ENCODE results near the gene LAMA3. TPM values are rescaled to one million over a fixed set of nuclear protein-coding genes. Genes with fewer than 3 reads are reported as not detected.

The LAMA3 gene
- total RNA-seq, 8 experiments from 2014 or later: 0.22 to 20.5 (median 1.9) TPM

DNA sequence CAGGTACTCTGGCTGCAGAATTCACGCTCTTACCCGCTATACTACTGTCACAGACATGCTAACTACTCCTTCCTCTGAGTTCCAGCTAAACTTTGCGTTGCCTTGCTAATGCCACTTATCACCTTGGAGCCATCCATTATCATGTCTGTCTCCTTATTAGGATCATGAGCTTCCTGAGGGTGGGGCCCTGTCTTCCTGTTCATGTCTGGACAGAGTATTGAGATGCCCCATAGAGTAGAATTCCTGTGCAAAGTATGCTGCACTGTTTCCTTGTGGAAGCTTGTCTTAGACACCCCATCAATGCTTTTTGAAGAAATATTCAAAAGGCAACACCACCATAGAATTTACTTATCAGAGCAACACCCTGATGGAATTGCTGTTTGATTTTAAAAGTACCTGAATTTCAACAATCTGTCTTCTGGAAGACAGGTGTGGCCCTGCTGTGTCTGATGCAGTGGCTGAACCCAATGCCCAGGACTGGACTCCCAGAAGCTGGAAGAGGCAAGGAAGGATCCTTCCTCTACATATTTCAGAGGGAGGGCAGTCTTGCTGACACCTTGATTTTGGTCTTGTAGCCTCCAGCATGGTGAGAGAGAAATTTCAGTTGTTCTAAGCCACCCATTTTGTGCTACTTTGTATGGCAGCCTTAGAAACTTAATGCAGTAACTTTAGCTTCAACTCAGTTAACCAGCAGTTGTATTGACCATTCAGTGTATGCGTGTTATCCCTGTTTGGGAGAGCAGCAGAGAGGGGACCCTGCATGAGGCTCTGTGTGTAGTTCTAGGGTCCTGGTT, 5.6 kb downstream of the LAMA3 start:
- in situ Hi-C loops (cut with MboI; ENCODE audit: low pct_unique_long_range_greater_than_20kb in 2 of 9, low sequenced_read_pairs in 9 of 9, unreplicated experiment in 9 of 9): loop anchor here in 2 of 9 experiments (10.0 to 25.0 kb wide), 2 partner anchors 80 to 183 kb away; partner anchors contain the start of gene RMC1 (in 1 of the 2)

DNA sequence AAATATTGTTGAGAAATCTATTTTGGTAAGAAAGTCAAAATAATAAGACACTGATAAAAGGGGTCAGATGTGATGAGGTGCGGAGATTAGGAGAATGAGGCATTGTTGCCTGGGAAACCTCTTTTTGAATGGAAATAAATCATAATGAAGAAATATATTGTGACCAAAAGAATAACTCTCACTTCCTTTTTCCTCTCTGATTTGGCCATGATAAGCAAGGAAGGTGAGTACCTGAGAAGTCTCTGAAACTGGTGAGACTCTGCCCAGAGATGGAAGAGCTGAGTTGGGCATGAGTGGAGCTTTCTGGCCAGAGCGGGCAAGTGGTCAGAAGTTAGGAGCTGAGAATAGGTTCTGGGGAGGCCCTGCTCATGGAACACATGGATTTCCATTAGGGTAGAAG, 11.8 kb downstream of the LAMA3 start:
- in situ Hi-C loops (cut with MboI; ENCODE audit: low pct_unique_long_range_greater_than_20kb in 2 of 9, low sequenced_read_pairs in 9 of 9, unreplicated experiment in 9 of 9): loop anchor here in 2 of 9 experiments (25.0 kb wide), 1 partner anchor 111 kb away; no protein-coding TSS in a partner anchor
- Histone ChIP-seq H3K4me3 (no peak overlapping the region), H3K27ac (no peak overlapping the region), H3K4me1 (replicated peaks in 1 of 2) (no peaks in the 10 kb centered on the region)
- 60 to 100% (median 92%) methylated on average over 1 to 2 of the region's 2 CpGs; no CpG with 5 or more reads in 2 of the 10 experiments for WGBS, 10 experiments
- ATAC-seq (replicated peaks in 6 of 8): no peak

More for the DNA sequence above, 5.6 kb downstream of the LAMA3 start:
- H3K4me3 ChIP-seq: no peak overlapping the region
- H3K4me1 ChIP-seq (replicated peaks in 1 of 2): no peaks in the 10 kb centered on the region
- peak in 2 of 8 experiments; percentile 10 to 11 for ATAC-seq (replicated peaks in 6 of 8)
- H3K27ac ChIP-seq: no peak overlapping the region
- WGBS, 10 experiments: 35 to 100% (median 93%) methylated on average over 1 to 4 of the region's 4 CpGs; no CpG with 5 or more reads in 3 of the 10 experiments

DNA sequence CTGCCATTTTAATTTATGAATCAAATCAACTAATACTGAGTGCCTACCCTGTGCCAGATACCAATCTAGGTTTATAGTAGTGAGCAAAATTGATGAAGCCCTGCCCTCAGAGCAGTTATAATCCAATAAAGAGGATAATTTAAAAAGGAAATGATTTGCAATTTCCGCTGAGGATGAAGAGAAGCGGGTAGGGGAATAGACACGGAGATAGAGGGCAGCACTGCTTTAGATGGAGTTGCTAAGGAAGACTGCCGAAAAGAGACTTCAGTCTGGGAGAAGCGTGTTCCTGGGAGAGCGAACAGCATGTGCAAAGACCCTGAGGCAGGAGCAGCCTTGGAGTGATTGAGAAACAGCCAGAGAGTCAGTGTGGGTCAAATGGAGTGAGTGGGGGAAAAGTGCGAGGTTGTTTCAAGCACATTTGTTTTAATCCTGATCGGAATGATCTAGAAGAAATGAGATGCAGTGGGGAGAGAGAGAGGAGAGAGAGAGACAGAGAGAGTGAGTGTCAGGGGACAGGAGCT, 12.4 kb downstream of the LAMA3 start:
- 50 to 96% (median 85%) methylated on average over 1 to 8 of the region's 8 CpGs; no CpG with 5 or more reads in 1 of the 10 experiments for WGBS, 10 experiments
- in situ Hi-C loops (cut with MboI; ENCODE audit: low pct_unique_long_range_greater_than_20kb in 2 of 9, low sequenced_read_pairs in 9 of 9, unreplicated experiment in 9 of 9): loop anchor here in 2 of 9 experiments (25.0 kb wide), 1 partner anchor 111 kb away; no protein-coding TSS in a partner anchor

DNA sequence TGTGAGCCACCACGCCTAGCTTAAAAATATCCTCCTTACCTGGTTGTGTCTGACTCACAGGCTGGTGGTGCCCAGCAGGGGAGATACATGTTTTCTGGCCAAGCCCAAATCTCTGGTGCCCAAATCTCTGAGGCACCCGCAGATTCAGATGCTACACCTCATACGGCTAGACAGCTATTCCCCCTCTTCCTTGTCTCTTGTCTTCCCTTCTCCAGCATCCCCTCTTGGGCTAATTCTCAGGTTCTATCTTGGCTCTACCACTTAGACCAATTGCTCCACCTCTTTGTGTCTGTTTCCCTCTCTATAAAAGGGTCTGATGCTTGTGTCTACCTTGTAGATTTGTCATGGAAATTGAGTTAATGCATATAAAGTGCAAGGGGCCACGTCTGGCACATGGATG, 13.4 kb downstream of the LAMA3 start:
- 33 to 100% (median 82%) methylated on average over 1 to 4 of the region's 4 CpGs; no CpG with 5 or more reads in 3 of the 10 experiments for WGBS, 10 experiments
- no peak for ATAC-seq (replicated peaks in 6 of 8)
- H3K4me1 ChIP-seq (replicated peaks in 1 of 2): no peaks in the 10 kb centered on the region
- in situ Hi-C loops (cut with MboI; ENCODE audit: low pct_unique_long_range_greater_than_20kb in 2 of 9, low sequenced_read_pairs in 9 of 9, unreplicated experiment in 9 of 9): loop anchor here in 2 of 9 experiments (25.0 kb wide), 1 partner anchor 110 kb away; no protein-coding TSS in a partner anchor
- H3K27ac ChIP-seq: no peak overlapping the region
- H3K4me3 ChIP-seq: no peak overlapping the region

More for the DNA sequence above, 12.4 kb downstream of the LAMA3 start:
- H3K27ac ChIP-seq: no peak overlapping the region
- H3K4me1 ChIP-seq (replicated peaks in 1 of 2): no peaks in the 10 kb centered on the region
- H3K4me3 ChIP-seq: no peak overlapping the region
- no peak for ATAC-seq (replicated peaks in 6 of 8)

DNA sequence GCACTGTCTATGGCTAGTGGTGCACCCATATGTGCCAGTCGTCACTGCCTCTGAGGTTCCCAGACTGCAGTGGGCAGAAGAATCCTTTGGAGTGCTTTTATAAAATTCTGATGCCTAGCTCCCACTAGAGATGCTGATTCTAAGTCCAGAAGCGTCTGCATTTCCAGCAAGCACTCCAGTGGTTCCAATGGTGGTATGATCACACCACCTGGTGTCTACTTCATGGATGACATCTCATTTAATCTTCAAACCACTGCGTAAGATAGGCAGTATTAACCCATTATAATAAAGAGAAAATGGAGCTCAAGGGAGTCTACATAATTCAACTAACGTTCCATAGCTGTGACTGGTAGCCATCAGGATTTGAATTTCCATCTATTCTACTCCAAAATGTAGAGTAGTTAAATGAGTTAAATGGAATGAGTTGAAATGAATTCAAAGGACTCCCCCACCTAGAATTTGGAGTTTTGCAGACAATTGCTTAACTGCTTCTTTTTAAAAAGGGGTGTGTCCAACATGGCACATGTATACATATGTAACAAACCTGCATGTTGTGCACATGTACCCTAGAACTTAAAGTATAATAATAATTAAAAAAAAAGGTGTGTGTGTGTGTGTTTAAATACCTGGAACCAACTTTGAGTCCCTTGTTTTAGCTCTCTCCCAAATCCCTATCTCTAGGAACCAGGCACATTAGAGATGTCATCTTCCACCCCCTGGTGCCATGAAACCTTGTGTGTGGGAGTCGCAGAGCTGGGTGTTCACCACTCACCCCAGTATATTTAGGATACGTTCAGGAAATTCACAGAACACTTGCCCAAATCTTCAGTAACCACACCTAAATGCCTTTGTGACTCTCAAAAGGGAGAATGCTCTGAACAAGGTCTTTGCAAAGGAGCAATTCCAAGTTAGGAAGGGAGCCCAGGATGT, 14.1 kb downstream of the LAMA3 start:
- peak in 5 of 8 experiments; percentile 37 to 99 (median 95) for ATAC-seq (replicated peaks in 6 of 8)
- Histone ChIP-seq H3K27ac (no peak overlapping the region), H3K4me3 (no peak overlapping the region), H3K4me1 (replicated peaks in 1 of 2) (no peaks in the 10 kb centered on the region)
- WGBS, 10 experiments: 0 to 100% (median 57%) methylated on average over 1 to 5 of the region's 6 CpGs; no CpG with 5 or more reads in 2 of the 10 experiments
- in situ Hi-C loops (cut with MboI; ENCODE audit: low pct_unique_long_range_greater_than_20kb in 2 of 9, low sequenced_read_pairs in 9 of 9, unreplicated experiment in 9 of 9): loop anchor here in 2 of 9 experiments (25.0 kb wide), 1 partner anchor 109 kb away; no protein-coding TSS in a partner anchor

DNA sequence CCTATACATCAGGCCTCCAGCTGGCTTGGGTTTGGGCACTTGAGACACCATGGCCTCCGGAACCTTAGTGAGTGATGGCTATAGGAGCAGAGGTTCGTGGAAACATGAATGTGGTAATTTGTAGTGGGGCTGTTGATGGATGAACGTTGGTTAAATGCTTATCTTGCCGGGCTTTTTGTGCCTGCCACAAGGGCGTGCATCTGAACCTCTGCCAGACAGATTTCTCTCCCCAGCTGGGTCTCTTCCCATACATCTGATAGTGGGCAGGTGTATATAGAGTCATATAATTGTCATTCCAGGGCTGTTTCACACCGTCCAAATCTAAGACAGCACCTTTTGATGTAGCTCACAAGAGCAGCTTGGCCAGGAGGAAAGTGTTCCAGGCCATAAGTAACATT, 14.7 kb downstream of the LAMA3 start:
- Histone ChIP-seq H3K27ac (no peak overlapping the region), H3K4me3 (no peak overlapping the region), H3K4me1 (replicated peaks in 1 of 2) (no peaks in the 10 kb centered on the region)
- in situ Hi-C loops (cut with MboI; ENCODE audit: low pct_unique_long_range_greater_than_20kb in 2 of 9, low sequenced_read_pairs in 9 of 9, unreplicated experiment in 9 of 9): loop anchor here in 2 of 9 experiments (25.0 kb wide), 1 partner anchor 108 kb away; no protein-coding TSS in a partner anchor
- ATAC-seq (replicated peaks in 6 of 8): no peak
- 20 to 100% (median 73%) methylated on average over 1 to 6 of the region's 6 CpGs; no CpG with 5 or more reads in 2 of the 10 experiments for WGBS, 10 experiments

DNA sequence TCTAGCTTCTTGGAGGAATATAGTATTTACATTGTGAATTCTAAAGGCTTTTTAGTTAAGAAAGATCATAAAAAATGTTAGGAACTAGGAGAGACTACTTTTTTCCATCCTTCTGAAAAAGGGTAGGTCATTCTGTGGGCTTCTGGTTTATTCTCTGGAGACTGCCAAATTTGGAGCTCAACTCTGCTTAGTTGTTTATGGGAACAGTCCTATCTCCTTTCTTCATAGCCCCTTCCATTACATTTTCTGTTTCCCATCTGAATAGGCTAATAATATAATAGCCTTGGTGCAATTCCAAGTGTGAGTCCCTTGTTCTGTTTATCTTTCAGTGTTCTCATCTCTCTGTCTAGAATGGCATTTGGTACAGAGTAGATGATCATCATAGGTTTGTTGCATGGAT, 15.6 kb downstream of the LAMA3 start:
- Histone ChIP-seq H3K27ac (no peak overlapping the region), H3K4me1 (replicated peaks in 1 of 2) (no peaks in the 10 kb centered on the region), H3K4me3 (no peak overlapping the region)
- ATAC-seq (replicated peaks in 6 of 8): no peak
- in situ Hi-C loops (cut with MboI; ENCODE audit: low pct_unique_long_range_greater_than_20kb in 2 of 9, low sequenced_read_pairs in 9 of 9, unreplicated experiment in 9 of 9): loop anchor here in 2 of 9 experiments (25.0 kb wide), 1 partner anchor 107 kb away; no protein-coding TSS in a partner anchor

DNA sequence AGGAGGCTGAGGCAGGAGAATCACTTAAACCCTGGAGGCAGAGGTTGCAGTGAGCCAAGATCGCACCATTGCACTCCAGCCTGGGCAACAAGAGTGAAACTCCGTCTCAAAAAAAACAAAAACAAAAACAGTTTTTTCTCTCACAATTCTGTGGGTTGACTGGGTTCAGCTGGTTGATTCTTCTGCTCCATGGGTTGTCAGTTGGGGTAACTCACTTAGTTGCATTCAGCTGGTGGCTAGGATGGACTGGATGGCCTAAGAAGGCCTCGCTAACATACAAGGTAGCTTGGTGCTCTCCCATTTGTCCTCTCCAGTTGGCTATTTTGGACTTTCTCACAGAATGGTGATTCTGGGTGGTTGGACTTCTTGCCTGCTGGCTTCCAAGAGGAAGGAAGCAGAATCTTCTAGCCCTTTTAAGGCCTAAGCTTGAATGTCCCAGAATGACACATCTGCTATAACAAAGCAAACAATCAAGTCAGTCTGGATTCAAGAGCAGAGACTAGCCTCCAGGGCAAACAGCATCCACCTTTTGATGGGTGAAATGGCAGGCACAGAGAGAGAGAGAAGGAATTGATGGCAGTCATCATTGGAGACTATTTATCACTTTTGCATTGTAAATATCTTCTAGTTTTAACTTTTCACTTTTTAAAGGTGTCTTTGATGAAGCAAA, 17.9 kb downstream of the LAMA3 start:
- 80 to 100% (median 83%) methylated on average over 1 of the region's 3 CpGs; no CpG with 5 or more reads in 7 of the 10 experiments for WGBS, 10 experiments
- in situ Hi-C loops (cut with MboI; ENCODE audit: low pct_unique_long_range_greater_than_20kb in 2 of 9, low sequenced_read_pairs in 9 of 9, unreplicated experiment in 9 of 9): loop anchor here in 2 of 9 experiments (25.0 kb wide), 1 partner anchor 105 kb away; no protein-coding TSS in a partner anchor
- no peak for ATAC-seq (replicated peaks in 6 of 8)
- no peak overlapping the region for H3K4me3 ChIP-seq
- H3K27ac ChIP-seq: no peak overlapping the region
- H3K4me1 ChIP-seq (replicated peaks in 1 of 2): no peaks in the 10 kb centered on the region

DNA sequence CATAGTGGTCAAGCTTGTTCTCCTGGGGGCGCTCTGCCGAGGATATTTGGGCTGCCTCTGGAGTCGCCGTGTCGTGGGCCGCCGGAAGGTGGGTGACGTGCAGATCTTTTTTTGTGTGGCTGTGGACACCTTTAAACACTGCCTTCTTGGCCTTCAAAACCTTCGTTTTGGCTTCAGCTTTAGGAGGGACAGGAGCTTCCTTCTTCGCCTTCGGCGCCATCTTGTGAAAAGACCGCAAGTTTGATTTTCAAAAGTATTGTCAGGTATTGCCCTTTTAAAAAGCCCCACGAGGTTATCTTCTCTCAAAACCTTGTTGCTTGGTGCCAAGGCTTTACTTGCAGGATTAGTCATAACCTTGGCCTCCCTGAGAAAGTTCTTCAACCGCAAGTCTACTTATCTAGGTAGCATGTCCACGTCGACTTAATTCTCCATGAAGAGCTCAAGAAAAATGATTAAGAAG, 20.8 kb downstream of the LAMA3 start:
- H3K4me3 ChIP-seq: no peak overlapping the region
- ATAC-seq (replicated peaks in 6 of 8): no peak
- no peak overlapping the region for H3K27ac ChIP-seq
- in situ Hi-C loops (cut with MboI; ENCODE audit: low pct_unique_long_range_greater_than_20kb in 2 of 9, low sequenced_read_pairs in 9 of 9, unreplicated experiment in 9 of 9): loop anchor here in 2 of 9 experiments (25.0 kb wide), 1 partner anchor 102 kb away; no protein-coding TSS in a partner anchor
- WGBS, 10 experiments: 70 to 98% (median 85%) methylated on average over 2 to 17 of the region's 17 CpGs
- no peaks in the 10 kb centered on the region for H3K4me1 ChIP-seq (replicated peaks in 1 of 2)

DNA sequence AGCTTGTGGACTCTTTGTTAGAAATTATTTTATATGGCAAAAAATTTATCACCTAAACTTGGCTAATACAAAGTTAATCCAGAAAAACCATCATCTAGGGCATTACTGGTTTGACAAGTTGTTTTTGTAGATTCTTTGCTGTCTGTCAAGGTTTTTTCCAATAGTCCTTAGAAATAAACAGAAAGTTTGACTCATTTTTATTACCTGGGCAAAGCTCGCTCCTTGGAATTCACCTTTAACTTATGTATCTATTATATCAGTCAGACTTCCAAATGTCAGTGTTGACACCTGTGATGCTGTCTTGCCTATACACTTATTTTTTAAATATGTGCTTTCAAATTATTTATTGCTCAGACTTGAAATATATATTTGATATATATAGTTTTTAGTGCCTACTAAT, 21.7 kb downstream of the LAMA3 start:
- Histone ChIP-seq H3K4me1 (replicated peaks in 1 of 2) (no peaks in the 10 kb centered on the region), H3K27ac (no peak overlapping the region), H3K4me3 (no peak overlapping the region)
- 88 to 100% (median 100%) methylated on average over 1 of the region's 1 CpG; no CpG with 5 or more reads in 4 of the 10 experiments for WGBS, 10 experiments
- no peak for ATAC-seq (replicated peaks in 6 of 8)
- in situ Hi-C loops (cut with MboI; ENCODE audit: low pct_unique_long_range_greater_than_20kb in 2 of 9, low sequenced_read_pairs in 9 of 9, unreplicated experiment in 9 of 9): loop anchor here in 2 of 9 experiments (25.0 kb wide), 1 partner anchor 101 kb away; no protein-coding TSS in a partner anchor

DNA sequence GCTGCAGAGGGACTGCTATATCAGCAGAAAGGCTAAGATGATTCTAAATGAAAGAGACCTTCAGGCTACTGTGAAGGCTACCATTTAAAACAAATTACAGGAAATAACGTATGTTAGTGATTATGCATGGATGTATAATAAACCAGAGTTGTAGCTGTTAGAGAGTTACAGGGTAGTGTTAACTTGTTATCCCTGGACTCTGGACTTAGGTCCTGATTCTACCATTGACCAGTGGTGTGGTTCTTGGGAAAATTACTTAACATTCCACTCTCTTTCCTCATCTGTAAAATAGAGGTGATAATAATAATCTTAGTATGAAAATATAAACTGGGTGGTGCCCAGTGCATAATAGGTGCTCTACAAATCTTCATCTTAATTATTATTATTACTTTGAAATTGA, 22.2 kb downstream of the LAMA3 start:
- no peak for ATAC-seq (replicated peaks in 6 of 8)
- in situ Hi-C loops (cut with MboI; ENCODE audit: low pct_unique_long_range_greater_than_20kb in 2 of 9, low sequenced_read_pairs in 9 of 9, unreplicated experiment in 9 of 9): loop anchor here in 2 of 9 experiments (25.0 kb wide), 1 partner anchor 101 kb away; no protein-coding TSS in a partner anchor
- Histone ChIP-seq H3K4me3 (no peak overlapping the region), H3K4me1 (replicated peaks in 1 of 2) (no peaks in the 10 kb centered on the region), H3K27ac (no peak overlapping the region)
- WGBS, 10 experiments: 20 to 100% (median 88%) methylated on average over 1 of the region's 1 CpG; no CpG with 5 or more reads in 3 of the 10 experiments
